NOMO-1 treated with DMSO at 0.1 percent for 48 hours (cell line): ENCODE results near the gene AVP.
A peak's percentile ranks its signal among the peaks of the same experiment; 100 is the strongest.
"Not testable (repeated sequence)": the region's sequence is repeated elsewhere in the genome, so short reads cannot be mapped to it uniquely, and the experiment has no call there.

ENCODE experiments used
- DNase-seq: peaks from one replicate; lab custom pipeline; 2025; ENCODE audit not compliant: unreplicated experiment; lab: John Stamatoyannopoulos, UW

Gene AVP

GRCh38 chr20:3084986-3085360 is 449 bp upstream of the AVP start:
- DNase-seq = no peak

- no peak for DNase-seq
These were observed 1.3 kb downstream of the AVP start for GRCh38 chr20:3082955-3083952.

GRCh38 chr20:3082306-3082951 is 2.1 kb downstream of the AVP start:
- no peak for DNase-seq

- DNase-seq = no peak
These were observed 2.9 kb downstream of the AVP start for GRCh38 chr20:3081641-3082040.

- DNase-seq = no peak
These were observed 3.6 kb downstream of the AVP start for GRCh38 chr20:3080939-3081388.

- DNase-seq = peak; percentile 13
These were observed 6.8 kb downstream of the AVP start for GRCh38 chr20:3077618-3078134.

GRCh38 chr20:3075315-3075714 is 9.2 kb downstream of the AVP start:
- not testable (repeated sequence) for DNase-seq

GRCh38 chr20:3074812-3075211 is 9.7 kb downstream of the AVP start:
- DNase-seq = peak; percentile 22

GRCh38 chr20:3073251-3073643 is 11.3 kb downstream of the AVP start:
- not testable (repeated sequence) for DNase-seq

- no peak for DNase-seq
These were observed 11.8 kb downstream of the AVP start for GRCh38 chr20:3072530-3073250.

GRCh38 chr20:3071610-3072529 is 12.7 kb downstream of the AVP start, which contains the start of gene OXT:
Gene OXT, plus strand, starts transcription at chr20:3071620. Its CDS starts 36 bp downstream, at chr20:3071656.
- peak; percentile 38 for DNase-seq

GRCh38 chr20:3071266-3071609 is 13.3 kb downstream of the AVP start:
- DNase-seq = no peak

GRCh38 chr20:3070725-3071124 is 13.8 kb downstream of the AVP start:
- DNase-seq = no peak

- no peak for DNase-seq
These were observed 15.3 kb downstream of the AVP start for GRCh38 chr20:3068986-3069900.

- no peak for DNase-seq
These were observed 16.4 kb downstream of the AVP start for GRCh38 chr20:3068075-3068474.

GRCh38 chr20:3067139-3068014 is 17.1 kb downstream of the AVP start:
- no peak for DNase-seq

GRCh38 chr20:3064119-3064518 is 20.4 kb downstream of the AVP start:
- DNase-seq = not testable (repeated sequence)

GRCh38 chr20:3059489-3059888 is 25.0 kb downstream of the AVP start:
- no peak for DNase-seq
